Effector memory CD4-positive, alpha-beta T cell (primary cell): ENCODE results near the gene PRAMEF2.
"Not testable (repeated sequence)": the region's sequence is repeated elsewhere in the genome, so short reads cannot be mapped to it uniquely, and the experiment has no call there.

ENCODE experiments used
- DNase-seq, 3 donors: peaks; one replicate each; pipeline ENCODE4 v3.0.0-alpha.2; 2020
- H3K27ac ChIP-seq: 2 replicates; pipeline ENCODE4 v1.7.0; 2013; ENCODE audit warnings: mild to moderate bottlenecking, low read length, moderate library complexity; ENCODE audit not compliant: insufficient read depth, poor library complexity, severe bottlenecking
- H3K27me3 ChIP-seq: replicated peaks from 2 replicates; pipeline ENCODE4 v1.7.0; 2013; ENCODE audit warnings: mild to moderate bottlenecking, low read length; ENCODE audit not compliant: insufficient read depth, control insufficient read depth, poor library complexity, severe bottlenecking
- H3K36me3 ChIP-seq: 2 replicates; pipeline ENCODE4 v1.7.0; 2013; ENCODE audit warnings: mild to moderate bottlenecking, low read length, moderate library complexity; ENCODE audit not compliant: control insufficient read depth, insufficient read depth
- H3K4me1 ChIP-seq: 2 replicates; pipeline ENCODE4 v1.7.0; 2013; ENCODE audit warnings: low read length, mild to moderate bottlenecking; ENCODE audit not compliant: control insufficient read depth, insufficient read depth, poor library complexity, severe bottlenecking
- H3K4me3 ChIP-seq: 2 replicates; pipeline ENCODE4 v1.7.0; 2013; ENCODE audit warnings: low read length, low read depth, mild to moderate bottlenecking; ENCODE audit not compliant: insufficient read depth, poor library complexity, severe bottlenecking
- H3K9me3 ChIP-seq: 2 replicates; pipeline ENCODE4 v1.7.0; 2013; ENCODE audit warnings: mild to moderate bottlenecking, low read length, moderate library complexity; ENCODE audit not compliant: control insufficient read depth

PRAMEF2 gene

DNA sequence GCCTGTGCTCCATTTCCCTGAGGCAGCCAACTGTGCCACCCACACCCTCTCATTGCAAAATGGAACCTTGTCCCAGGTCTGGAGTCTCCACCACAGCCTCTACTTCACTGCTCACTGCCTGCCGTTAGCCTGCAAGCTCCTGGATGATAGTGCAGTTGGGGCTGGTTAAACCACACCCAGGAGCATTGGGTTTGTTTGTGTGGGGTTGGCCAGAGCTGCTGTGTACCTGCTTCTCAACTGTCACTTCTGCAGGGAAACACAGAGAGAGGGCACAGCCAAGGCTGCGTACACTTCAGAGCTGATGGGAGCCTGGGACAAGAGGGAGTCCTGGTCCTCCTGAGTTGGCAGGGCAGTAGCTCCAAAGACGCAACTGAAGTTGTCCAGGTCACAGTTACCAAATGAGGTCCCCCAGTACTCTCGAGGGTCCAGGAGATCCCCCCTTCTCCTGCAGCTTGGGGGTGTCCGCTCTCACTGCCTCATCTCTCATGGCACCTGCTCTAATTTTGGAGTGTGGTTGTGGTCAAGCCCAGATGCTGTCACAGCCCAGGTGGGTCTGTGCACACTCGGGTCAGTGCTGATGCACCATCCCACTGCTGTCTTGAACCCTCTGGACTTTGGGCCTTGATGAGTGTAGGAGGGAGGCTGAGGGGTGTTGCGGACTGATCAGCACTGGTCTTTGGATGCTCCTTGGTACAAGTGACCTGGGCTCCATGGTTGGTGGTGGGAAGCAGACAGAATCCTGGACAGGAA lies 6.4 kb downstream of the PRAMEF2 start:
- H3K4me1 ChIP-seq, H3K27me3 ChIP-seq, H3K36me3 ChIP-seq, DNase-seq, H3K4me3 ChIP-seq, H3K9me3 ChIP-seq, H3K27ac ChIP-seq: not testable (repeated sequence)

DNA sequence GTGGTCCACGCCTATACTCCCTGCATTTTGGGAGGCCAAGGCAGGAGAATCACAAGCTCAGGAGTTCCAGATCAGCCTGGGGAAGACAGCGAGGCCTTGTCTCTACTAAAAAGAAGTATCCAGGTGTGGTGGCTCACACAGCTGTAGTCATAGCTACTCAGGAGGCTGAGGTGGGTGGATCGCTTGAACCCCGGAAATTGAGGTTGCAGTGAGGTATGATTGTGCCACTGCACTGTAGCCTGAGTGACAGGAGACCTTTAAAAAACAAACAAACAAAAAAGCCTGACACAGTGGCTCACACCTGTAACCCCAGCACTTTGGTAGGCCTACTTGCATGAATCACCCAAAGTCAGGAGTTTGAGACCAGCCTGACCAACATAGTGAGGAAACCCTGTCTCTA lies 21.6 kb downstream of the PRAMEF2 start:
- not testable (repeated sequence) for H3K36me3 ChIP-seq, H3K27ac ChIP-seq, H3K27me3 ChIP-seq, DNase-seq, H3K4me3 ChIP-seq, H3K9me3 ChIP-seq, H3K4me1 ChIP-seq

DNA sequence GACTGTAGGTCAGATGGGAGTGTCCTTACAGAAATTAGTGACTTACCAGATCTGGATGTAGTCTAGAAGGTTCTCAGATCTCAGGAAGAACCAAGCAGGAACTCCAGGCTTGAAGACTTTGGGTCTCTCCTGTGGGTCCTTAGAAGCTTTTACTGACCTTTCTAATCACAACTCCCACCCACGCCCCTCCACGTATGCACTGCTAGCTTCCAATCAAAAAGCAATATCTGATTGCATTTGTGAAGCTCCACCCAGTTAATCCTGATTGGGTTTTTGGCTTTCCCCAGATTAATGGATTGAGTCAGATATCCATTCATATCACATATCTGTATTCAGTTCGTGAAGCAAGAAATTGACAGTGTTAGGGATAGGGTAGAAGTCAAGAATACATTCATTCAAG lies 29.2 kb downstream of the PRAMEF2 start, which contains the start of gene PRAMEF4:
Gene PRAMEF4 (minus strand): TSS at position 101 of the 400 bp plus-strand sequence. CDS start 2,807 bp downstream, outside the sequence.
- not testable (repeated sequence) for H3K27ac ChIP-seq, H3K27me3 ChIP-seq, H3K9me3 ChIP-seq, H3K4me1 ChIP-seq, H3K4me3 ChIP-seq, DNase-seq, H3K36me3 ChIP-seq

DNA sequence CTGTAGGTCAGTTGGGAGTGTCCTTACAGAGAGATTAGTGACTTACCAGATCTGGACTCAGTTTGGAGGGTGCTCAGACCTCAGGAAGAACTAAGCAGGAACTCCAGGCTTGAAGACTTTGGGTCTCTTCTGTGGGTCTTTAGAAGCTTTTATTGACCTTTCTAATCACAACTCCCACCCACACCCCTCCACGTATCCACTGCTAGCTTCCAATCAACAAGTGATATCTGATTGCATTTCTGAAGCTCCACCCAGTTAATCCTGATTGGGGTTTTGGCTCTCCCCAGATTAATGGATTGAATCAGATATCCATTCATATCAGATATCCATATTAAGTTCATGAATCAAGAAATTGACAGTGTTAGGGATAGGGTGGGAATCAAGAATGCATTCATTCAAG lies 41.3 kb downstream of the PRAMEF2 start, which contains the start of gene PRAMEF10:
Gene PRAMEF10 (minus strand): TSS at position 101 of the 400 bp plus-strand sequence. CDS start 2,423 bp downstream, outside the sequence.
- DNase-seq, H3K27me3 ChIP-seq, H3K4me3 ChIP-seq, H3K9me3 ChIP-seq, H3K36me3 ChIP-seq, H3K4me1 ChIP-seq, H3K27ac ChIP-seq: not testable (repeated sequence)

DNA sequence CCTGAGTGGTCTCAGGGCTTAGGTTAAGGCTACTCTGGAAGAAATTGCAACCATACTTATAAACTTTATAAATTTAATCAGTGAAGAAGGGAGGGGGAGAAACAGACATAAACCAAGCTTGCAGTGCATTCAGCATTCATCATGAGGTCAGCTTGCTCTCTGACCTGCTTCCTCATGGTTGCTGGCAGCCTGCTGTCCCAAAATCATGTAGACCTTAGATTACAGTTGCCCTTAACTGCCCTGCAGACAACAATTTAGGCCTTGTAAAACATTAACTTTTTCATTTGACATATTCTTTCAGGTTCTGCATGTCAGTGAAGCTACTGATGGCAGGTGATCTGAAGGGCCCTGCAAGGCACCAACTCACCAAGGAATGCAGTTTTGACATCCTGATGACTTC lies 42.3 kb downstream of the PRAMEF2 start:
- H3K27me3 ChIP-seq, H3K9me3 ChIP-seq, H3K4me1 ChIP-seq, H3K36me3 ChIP-seq, H3K4me3 ChIP-seq, H3K27ac ChIP-seq, DNase-seq: not testable (repeated sequence)

DNA sequence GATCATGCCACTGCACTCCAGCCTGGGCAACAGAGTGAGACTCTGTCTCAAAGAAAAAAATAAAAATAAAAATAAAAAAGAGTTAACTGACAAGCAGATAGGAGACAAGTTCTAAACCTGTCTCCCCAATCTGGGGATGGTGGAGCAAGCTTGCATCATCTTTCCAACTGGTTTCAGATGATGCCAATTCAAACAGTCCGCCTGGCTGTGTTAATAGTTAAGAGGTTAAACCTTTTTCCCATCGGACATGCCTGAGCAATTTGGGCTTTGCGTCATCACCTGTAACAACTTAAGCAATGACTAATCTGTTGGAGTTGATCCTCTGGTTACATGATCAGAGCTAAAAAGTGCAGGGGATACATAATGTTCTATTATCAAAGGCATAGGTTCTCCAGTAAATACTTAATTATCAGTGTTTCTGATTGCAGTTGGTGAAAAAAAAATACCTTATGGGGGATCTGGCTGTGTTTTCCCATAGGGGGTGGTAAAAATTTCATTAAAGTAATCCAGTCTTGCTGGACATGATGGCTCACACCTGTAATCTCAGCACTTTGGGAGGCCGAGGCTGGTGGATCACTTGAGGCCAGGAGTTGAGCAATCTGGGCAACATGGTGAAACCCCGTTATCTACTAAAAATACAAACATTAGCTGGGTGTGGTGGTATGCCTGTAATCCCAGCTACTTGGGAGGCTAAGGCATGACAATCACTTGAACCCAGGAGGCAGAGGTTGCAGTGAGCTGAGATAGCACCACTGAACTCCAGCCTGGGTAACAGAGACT lies 47.1 kb downstream of the PRAMEF2 start:
- H3K4me1 ChIP-seq, DNase-seq, H3K27ac ChIP-seq, H3K9me3 ChIP-seq, H3K4me3 ChIP-seq, H3K36me3 ChIP-seq, H3K27me3 ChIP-seq: not testable (repeated sequence)
